ENCODE results near the gene CDK2AP2. TPM values are rescaled to one million over a fixed set of nuclear protein-coding genes. Genes with fewer than 3 reads are reported as not detected.

The CDK2AP2 gene
- total RNA-seq, 1 donor from 2014 or later = 45.0 TPM

GRCh38 chr11:67496113-67496512, 11.8 kb downstream of the CDK2AP2 start:
- Mint-ChIP-seq H3K27ac (ENCODE audit: unreplicated experiment) (no peak overlapping the region), H3K27me3 (ENCODE audit: low read depth, unreplicated experiment) (no peaks in the 10 kb centered on the region), H3K4me1 (ENCODE audit: low read depth, unreplicated experiment) (no peaks in the 10 kb centered on the region), H3K9me3 (ENCODE audit: unreplicated experiment) (no peaks in the 10 kb centered on the region), H3K4me3 (ENCODE audit: unreplicated experiment) (no peak overlapping the region), H3K36me3 (ENCODE audit: low read depth, unreplicated experiment) (peaks cover 10% of the 10 kb centered on the region)
- H4K20me1 ChIP-seq (ENCODE audit: insufficient read depth, low read length) = peaks cover 8% of the 10 kb centered on the region
- TF ChIP-seq CTCF (IDR thresholded peaks at IDR 0.05; ENCODE audit: insufficient read depth, low read depth, low read length) = no peak
- TF ChIP-seq EZH2 (IDR thresholded peaks at IDR 0.05; ENCODE audit: insufficient read depth, low read length) = no peak
- no peaks in the 10 kb centered on the region for H3K27me3 ChIP-seq (ENCODE audit: insufficient read depth, low read length)
- no peak for DNase-seq (ENCODE audit: low read depth)
- FAIRE-seq = no peak
- no peaks in the 10 kb centered on the region for H3K9me3 ChIP-seq (ENCODE audit: insufficient read depth, low read depth, low read length)
- H3K27ac ChIP-seq (ENCODE audit: low read depth, low read length) = no peak overlapping the region
- H3K79me2 ChIP-seq (ENCODE audit: insufficient read depth, low read length) = no peaks in the 10 kb centered on the region
- H3K4me1 ChIP-seq (ENCODE audit: insufficient read depth, low read length) = no peaks in the 10 kb centered on the region
- H3K36me3 ChIP-seq (ENCODE audit: insufficient read depth, low read length) = peaks cover 7% of the 10 kb centered on the region
- no peak overlapping the region for H3K9ac ChIP-seq (ENCODE audit: low read length)
- no peak overlapping the region for H2AFZ ChIP-seq (ENCODE audit: low read depth, low read length)
- H3K4me2 ChIP-seq (ENCODE audit: low read length) = no peak overlapping the region
- no peak overlapping the region for H3K4me3 ChIP-seq (ENCODE audit: insufficient read depth, low read depth, low read length)

GRCh38 chr11:67495234-67496005, 12.5 kb downstream of the CDK2AP2 start:
- no peak for DNase-seq (ENCODE audit: low read depth)
- Histone ChIP-seq H2AFZ (ENCODE audit: low read depth, low read length) (no peak overlapping the region), H3K4me1 (ENCODE audit: insufficient read depth, low read length) (no peaks in the 10 kb centered on the region), H3K27ac (ENCODE audit: low read depth, low read length) (no peak overlapping the region), H3K27me3 (ENCODE audit: insufficient read depth, low read length) (no peaks in the 10 kb centered on the region), H3K9me3 (ENCODE audit: insufficient read depth, low read depth, low read length) (no peaks in the 10 kb centered on the region), H3K79me2 (ENCODE audit: insufficient read depth, low read length) (no peaks in the 10 kb centered on the region), H4K20me1 (ENCODE audit: insufficient read depth, low read length) (peaks cover 6% of the 10 kb centered on the region), H3K4me2 (ENCODE audit: low read length) (no peak overlapping the region), H3K4me3 (ENCODE audit: insufficient read depth, low read depth, low read length) (no peak overlapping the region), H3K36me3 (ENCODE audit: insufficient read depth, low read length) (peaks cover 5% of the 10 kb centered on the region), H3K9ac (ENCODE audit: low read length) (no peak overlapping the region)
- H3K4me3 Mint-ChIP-seq (ENCODE audit: unreplicated experiment) = no peak overlapping the region
- H3K36me3 Mint-ChIP-seq (ENCODE audit: low read depth, unreplicated experiment) = peaks cover 3% of the 10 kb centered on the region
- H3K4me1 Mint-ChIP-seq (ENCODE audit: low read depth, unreplicated experiment) = no peaks in the 10 kb centered on the region
- FAIRE-seq = no peak
- no peaks in the 10 kb centered on the region for H3K27me3 Mint-ChIP-seq (ENCODE audit: low read depth, unreplicated experiment)
- TF ChIP-seq CTCF (IDR thresholded peaks at IDR 0.05; ENCODE audit: insufficient read depth, low read depth, low read length) (no peak), EZH2 (IDR thresholded peaks at IDR 0.05; ENCODE audit: insufficient read depth, low read length) (no peak)
- no peaks in the 10 kb centered on the region for H3K9me3 Mint-ChIP-seq (ENCODE audit: unreplicated experiment)
- H3K27ac Mint-ChIP-seq (ENCODE audit: unreplicated experiment) = no peak overlapping the region

Data from astrocyte (in vitro differentiated cells and primary cell).